NCI-H1436 treated with DMSO at 0.1 percent for 48 hours (cell line): ENCODE data around the gene AKAP6.
"Not testable (repeated sequence)": the region's sequence is repeated elsewhere in the genome, so short reads cannot be mapped to it uniquely, and the experiment has no call there.

ENCODE experiments used
- DNase-seq: peaks from one replicate; lab custom pipeline; 2025; lab: John Stamatoyannopoulos, UW

The AKAP6 gene

DNA sequence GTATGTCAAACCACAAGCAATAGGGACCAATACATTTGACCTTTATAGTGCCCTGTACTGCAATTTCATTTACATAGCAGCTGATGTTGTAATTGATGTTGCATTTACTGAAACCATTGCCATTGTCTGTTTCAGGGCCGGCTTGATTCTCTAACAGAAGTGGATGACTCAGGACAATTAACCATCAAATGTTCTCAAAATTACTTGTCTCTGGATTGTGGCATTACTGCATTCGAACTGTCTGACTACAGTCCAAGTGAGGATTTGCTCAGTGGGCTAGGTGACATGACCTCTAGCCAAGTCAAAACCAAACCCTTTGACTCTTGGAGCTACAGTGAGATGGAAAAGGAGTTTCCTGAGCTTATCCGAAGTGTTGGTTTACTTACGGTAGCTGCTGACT, 216.0 kb downstream of the AKAP6 start:
- no peak for DNase-seq

DNA sequence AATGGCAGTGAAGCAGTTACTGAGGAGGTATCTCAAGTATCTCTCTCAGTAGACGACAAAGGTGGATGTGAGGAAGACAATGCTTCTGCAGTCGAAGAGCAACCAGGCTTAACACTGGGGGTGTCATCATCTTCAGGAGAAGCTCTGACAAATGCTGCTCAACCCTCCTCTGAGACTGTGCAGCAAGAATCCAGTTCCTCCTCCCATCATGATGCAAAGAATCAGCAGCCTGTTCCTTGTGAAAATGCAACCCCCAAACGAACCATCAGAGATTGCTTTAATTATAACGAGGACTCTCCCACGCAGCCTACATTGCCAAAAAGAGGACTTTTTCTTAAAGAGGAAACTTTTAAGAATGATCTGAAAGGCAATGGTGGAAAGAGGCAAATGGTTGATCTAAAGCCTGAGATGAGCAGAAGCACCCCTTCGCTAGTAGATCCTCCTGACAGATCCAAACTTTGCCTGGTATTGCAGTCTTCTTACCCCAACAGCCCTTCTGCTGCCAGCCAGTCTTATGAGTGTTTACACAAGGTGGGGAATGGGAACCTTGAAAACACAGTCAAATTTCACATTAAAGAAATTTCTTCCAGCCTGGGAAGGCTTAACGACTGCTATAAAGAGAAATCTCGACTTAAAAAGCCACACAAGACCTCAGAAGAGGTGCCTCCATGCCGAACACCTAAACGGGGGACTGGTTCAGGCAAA, 216.6 kb downstream of the AKAP6 start:
- DNase-seq, result no peak

DNA sequence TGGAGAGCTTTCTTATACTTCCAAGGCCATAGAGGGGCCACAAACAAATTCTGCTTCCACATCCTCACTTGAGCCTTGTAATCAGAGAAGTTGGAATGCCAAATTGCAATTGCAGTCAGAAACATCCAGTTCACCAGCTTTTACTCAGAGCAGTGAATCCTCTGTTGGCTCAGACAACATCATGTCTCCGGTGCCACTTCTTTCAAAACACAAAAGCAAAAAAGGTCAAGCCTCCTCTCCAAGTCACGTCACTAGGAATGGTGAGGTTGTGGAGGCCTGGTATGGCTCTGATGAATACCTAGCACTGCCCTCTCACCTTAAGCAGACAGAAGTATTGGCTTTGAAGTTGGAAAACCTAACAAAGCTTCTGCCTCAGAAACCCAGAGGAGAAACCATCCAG, 217.1 kb downstream of the AKAP6 start:
- no peak for DNase-seq

DNA sequence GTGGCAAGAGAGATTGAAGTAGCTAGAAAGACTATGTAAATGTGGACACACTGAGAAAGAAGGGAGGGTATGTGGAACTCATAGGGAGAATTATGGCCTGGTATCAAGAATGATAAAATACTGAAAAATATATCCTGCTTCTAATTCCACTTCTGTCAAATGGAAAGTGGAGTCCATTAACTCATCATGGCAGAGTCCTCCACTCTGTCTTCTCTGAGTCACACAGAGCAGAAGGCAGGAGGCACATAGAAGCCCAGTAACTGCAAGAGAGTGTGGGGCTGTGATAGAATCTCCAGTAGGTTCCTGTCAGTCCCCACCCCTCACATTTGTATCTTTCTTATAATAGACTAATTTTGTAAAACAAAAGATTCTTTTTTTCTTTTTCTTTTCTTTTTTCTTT, 223.7 kb downstream of the AKAP6 start:
- no peak for DNase-seq

DNA sequence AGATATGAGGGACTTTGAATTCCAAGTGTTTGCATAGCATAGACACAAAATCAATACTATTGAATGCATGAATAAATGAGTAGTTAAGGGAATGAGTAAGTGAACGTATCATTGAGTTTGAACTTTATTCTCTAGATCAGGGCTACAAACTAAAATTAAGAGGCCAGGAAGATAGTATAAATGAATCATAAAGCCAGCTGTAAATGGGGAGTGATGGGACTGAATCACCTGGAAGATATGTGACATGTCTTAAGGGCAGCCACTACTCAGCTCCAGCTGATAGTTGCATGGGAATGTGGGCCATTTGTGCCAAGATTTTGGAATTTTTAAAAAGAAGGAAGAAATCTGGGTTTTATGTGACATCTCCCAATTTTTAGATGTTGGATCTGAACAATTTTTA, 229.9 kb downstream of the AKAP6 start:
- no peak for DNase-seq

DNA sequence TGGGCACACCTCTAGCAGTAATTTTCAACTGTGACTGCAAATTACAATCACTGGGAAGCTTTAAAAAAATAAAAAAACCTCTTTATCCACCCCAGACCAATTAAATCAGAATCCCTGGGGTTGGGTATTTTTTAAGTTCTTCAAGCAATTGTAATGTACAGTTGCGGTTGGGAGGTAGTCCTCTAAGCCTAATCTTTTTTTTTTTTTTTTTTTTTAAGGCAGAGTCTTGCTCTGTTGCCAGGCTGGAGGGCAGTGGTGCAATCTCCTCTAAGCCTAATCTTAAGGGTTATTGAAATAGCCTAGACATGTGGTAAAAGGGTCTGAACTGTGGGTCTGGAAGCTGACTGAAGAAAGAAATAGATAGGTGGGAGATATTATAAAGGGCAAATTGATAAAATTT, 230.5 kb downstream of the AKAP6 start:
- DNase-seq, result no peak

DNA sequence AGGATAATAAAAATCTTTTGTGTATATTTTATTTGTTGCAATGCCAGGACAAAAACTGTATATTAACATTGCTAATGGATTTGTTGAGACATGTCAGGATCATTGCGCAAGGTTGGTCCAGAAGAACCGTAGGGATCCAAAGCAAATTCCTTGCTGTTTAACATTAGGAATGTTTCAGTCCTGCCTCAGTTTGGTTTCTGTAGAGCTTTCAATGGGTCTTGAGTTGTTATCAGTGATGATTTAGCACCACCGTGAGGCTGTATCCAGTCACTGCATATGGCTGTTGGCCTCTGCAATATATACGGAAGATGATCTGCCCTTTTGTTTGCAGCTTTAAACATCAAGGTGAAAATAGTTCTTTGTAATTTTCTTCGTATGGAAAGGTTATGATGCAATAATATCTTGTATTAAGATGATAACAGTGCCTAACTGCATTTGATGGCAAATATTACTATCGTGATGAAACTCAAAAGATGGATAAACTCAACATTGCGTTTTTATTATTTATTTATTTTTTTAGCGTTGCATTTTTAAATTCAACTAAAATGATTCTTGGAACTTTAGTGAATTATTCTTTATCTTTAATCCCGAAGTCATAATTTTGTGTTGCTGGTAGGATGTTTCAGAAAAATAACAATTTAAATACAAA, 231.2 kb downstream of the AKAP6 start:
- no peak for DNase-seq

DNA sequence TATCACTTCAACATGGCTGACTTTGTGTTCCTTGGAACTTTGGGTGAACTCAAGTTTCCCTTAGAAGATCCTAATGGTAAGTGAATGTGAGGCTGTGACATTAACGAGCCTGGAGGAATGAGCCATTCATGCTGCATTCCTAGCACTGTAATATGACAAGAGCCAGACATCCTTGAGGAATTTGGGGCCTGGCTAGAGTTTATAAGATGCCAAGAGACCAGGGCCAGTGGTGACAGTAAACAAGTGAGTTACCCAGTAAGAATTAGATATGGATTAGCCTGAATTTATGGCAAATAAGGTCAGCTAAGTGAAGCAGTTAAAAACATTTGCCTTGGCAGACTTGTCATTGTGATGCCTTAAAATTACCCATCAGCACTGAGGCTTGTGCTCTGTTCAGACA, 232.4 kb downstream of the AKAP6 start:
- DNase-seq, result no peak

DNA sequence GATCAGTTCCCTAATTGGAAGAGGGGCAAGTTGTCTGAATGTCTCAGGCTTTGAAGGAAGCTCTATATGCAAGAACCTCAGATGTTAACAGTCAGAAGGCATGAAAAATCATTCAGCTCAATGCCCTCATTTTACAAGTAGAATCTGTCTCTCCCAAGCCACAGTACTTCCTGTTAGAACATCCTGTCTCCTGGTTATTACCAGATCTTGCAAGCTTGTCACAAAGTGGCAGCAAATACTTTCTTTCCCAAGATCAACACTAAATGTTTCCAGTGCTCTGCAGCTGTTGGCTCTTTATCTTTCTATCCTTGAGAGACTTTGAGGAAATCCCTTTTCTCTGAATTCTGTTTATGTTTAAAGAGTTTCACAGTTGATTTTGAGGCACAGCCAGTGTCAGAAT, 235.5 kb downstream of the AKAP6 start:
- no peak for DNase-seq

DNA sequence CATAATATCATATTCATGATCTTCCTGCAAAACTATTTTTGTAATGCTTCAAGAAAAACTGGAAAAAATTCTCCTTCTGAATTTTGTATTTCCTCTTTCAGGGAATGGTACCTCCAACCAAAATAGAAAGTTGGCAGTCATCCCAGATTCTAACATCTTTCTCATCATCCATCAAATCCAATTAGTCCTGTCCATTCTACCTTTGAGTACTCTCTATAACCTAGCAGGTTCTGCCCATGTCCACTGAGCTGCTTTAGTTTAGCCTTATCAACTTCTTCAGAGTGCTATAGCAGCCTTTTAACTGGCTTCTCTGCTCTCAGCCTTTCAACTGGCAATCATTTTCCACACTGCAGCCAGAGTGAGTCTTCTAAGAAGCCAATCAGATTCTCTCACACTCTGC, 236.2 kb downstream of the AKAP6 start:
- no peak for DNase-seq

DNA sequence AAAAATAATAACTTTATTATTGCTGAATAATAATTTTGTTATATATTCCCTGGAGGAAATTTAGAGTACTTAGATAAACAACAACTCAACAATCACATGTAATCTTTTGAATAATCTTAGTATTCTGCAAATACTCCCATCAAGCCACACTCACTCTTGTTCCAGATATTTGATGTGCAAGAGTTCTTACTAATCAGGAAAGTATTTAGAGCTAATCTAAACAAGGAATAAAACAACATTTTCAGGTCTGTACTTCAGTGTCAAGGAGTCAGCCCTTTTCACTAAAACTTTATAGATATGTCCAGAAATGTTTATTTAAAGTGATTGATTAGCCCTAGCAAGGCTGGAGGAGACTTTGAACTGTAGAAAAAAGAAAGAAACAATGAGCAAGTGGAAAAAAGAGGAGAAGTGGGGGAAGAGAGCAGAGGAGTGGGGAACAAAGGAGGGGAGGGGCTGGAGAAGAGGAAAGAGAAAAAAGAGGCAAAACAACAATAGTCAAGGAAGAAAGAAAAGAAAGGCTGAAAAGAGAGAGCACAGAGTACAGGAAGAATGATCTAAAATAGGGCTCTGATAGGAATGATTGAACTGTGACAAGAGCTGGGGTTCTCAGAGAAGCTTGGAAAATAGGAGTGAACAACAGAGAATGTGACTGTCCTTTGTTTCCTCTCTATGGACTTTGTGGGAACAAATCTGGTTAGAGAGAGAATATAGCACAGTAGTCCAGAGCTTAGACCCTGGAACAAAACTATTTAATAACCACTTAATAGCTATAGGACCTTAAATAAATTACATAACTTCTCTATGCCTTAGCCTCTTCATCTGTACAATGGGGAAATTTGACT, 238.7 kb downstream of the AKAP6 start:
- no peak for DNase-seq

DNA sequence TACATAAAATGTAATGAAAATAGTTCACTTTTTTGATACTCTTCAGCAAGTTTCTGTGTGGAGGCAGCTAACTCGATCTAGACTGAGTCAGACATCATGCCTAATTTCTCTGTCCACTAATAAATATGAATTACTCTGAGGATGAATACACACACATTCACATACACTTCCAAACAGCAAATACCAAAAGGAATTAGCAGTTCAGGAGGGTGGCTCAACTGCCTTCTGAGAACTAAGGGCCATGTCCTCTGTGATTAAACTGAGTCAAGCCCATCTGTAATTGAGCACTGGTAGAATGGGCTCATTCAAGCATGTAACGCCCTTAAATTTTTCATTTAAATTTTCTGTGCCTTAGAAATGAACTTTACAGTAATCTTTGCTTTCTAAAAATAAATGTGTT, 242.5 kb downstream of the AKAP6 start:
- no peak for DNase-seq

DNA sequence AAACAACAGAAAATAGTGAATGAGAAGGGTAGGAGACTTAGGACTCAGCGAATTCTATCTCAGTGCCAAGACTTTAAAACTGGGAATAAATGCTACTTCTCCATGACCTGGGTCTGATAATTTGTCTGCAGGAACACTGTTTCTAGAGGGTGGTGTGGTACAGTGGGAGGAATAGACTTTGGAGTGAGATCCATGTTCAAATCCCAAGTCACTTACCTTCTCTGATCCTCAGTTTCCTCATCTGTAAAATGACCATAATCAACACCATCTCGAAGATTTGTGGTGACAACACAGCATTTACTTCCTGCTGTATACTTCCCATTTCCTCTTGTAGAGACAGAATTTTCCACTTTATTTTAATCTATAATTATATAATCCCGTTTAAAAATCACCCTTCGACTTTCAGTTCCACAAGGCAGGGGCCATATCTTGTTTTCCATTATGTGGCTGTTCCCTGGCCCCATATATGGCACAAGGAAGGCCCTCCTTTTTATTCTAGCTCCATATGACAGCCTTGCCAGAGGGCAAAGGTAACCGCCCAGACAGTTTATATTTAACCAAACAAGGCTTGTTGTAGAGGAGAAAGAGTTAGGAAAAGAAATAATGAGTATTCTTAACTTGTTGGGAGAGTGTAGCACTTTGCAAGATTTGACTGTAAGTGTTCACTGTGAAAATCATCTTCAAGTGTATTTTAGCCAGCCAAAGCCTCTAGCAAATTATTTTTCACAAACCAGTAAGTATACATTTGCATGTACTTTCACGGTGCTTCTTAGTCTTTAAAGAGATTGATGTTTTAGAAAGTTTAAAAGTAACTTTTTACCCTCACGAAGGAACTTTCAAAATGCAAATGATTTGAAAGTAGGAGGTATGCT, 243.1 kb downstream of the AKAP6 start:
- no peak for DNase-seq

DNA sequence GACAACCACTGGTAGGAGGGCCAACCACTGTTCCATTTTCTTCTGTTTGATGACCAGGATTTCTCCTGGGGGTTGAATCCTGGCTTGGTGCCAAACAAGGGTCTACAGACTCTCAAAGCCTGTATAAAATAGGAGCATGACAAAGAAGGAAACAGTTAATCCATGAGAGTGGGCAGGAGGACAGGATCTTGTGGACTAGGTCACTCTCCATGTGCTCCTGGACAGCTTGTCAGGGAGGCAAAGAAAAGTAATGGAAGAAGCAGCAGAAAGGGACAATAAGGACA, 243.7 kb downstream of the AKAP6 start:
- DNase-seq, result no peak

DNA sequence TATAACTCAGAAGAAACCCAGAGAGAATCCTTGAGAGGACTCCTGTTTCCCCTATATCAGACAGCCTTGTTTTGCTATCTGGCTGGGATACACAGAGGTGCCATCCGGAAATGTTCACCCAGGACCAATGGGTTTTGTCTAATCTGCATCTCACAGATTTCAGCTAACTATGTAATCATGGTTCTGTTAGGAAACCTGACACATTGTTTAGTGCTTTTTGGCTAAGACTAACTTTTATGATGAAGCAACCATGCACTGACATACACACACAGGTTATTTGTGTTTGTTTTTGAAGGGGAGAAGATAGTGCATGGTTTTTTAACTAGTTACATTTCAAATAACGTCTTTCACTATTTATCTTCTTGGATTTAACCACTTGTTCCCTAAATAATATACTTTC, 245.2 kb downstream of the AKAP6 start:
- no peak for DNase-seq

DNA sequence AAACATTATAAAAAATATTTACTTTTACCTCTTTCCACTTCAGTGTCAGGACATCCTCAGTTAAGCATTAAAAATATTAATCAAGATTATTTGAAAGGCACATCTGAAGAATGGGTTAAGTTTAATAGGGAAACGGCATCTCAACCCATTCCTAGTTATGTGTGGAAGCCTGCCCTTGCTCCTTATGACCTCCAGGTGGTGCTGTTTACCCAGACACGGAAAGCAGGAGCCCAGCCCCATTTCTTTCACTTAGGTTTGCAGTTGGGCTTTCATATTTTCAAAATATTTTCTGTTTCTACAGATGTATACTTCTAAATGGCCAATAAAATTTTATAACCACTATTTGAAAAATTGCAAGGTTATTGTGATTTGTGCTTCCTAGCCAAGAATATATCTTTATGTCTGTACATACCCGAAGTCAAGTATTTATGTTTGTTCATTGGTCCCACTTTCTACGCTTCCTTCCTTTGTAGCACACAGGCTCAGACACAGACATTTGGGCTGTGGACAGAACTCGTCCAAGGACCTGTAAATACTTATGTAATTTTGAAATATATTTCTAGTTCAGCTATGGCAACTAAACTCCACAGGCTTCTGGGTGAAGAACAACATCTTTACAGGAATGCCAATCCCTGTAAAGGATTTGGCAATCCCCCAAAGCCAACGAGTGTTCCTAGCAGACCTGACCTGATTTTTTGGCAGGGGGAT, 247.1 kb downstream of the AKAP6 start:
- no peak for DNase-seq

DNA sequence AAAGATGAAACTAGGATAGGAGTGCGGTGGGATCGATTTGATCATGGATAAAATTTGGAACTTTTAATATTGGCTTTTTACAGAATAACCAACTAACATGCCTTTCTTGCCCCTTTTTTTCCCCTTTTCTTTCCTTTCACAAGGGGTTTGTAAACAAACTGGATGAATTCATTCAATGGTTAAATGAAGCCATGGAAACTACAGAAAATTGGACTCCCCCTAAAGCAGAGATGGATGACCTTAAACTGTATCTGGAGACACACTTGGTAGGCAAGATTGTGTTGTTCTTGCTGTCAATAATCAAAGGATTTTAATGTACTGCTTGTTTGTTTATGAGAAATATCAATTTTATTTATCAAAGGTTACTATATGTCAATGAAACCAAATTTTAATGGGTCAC, 247.9 kb downstream of the AKAP6 start:
- DNase-seq, result no peak

DNA sequence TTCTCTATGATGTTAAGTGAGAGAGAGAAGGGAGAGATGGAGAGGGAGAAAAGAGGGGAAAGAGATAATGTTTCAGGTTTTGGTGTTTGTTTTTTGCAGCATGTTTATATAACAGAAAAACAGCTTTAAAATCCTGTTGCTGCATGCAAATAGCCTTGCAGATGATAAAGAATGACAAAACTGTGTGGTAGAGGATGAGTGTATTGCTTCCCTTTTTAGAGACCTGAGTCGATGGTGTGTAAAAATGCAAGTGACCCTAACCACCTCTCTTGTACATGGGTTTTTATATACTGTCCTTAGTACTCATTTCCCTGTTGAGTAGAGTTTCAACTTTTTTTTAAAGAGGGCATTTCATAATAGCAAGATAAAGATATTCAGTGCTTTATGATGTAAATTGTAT, 249.1 kb downstream of the AKAP6 start:
- no peak for DNase-seq

DNA sequence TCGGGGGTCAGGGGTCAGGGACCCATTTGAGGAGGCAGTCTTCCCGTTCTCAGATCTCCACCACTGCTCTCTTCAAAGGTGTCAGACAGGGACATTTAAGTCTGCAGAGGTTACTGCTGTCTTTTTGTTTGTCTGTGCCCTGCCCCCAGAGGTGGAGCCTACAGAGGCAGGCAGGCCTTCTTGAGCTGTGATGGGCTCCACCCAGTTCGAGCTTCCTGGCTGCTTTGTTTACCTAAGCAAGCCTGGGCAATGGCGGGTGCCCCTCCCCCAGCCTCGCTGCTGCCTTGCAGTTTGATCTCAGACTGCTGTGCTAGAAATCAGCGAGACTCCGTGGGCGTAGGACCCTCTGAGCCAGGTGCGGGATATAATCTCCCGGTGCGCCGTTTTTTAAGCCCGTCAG, 254.3 kb downstream of the AKAP6 start:
- not testable (repeated sequence) for DNase-seq

DNA sequence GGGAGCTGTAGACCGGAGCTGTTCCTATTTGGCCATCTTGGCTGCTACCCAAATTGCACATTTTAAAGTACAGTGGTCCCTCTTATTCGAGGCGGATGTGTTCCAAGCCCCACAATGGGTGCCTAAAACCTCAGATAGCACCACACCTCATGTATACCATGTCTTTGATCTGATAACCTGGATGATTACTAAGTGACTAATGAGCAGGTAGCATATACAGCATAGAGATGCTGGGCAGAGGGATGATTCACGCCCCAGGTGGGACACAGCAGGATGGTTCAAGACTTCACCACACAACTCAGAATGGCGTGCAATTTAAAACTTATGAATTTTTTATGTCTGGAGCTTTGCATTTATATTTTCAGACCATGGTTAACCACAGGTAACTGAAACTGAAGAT, 255.0 kb downstream of the AKAP6 start:
- no peak for DNase-seq

DNA sequence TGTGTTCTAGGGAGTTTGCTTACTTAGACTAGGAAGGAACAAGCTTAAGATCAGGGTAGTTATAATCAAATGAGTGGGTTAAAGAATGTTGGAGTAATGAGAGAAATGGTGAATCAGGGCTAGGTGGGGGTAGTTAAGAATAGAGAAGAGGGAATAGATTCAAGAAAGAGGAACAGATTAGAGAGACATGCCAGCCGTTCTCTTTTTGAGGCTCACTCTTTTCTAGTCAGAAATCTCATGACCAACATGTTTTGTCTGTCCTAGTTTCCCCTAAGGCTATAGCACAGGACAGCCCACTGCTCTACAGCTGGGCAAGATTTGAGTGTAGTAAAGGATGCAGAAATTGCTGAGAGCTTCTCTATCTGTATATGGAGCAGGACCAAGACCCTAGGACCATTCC, 258.4 kb downstream of the AKAP6 start:
- no peak for DNase-seq
